GM12878 (cell line): ENCODE results near the gene IL34. TPM values are rescaled to one million over a fixed set of nuclear protein-coding genes. Genes with fewer than 3 reads are reported as not detected.
"Not testable (repeated sequence)": the region's sequence is repeated elsewhere in the genome, so short reads cannot be mapped to it uniquely, and the experiment has no call there.

Experiments
- ATAC-seq: fragments of 200-7000 bp; cut with Tn5 transposase; 3 replicates; pipeline ENCODE4 v1.9.1; 2020; ENCODE audit warnings: mild to moderate bottlenecking, moderate library complexity
- BruUV-seq: library from RNA; stranded (reverse); fragments of 400-500 nt; replicated peaks from 2 replicates; lab custom pipeline; 2021; lab: Mats Ljungman, UMichigan
- CTCF ChIA-PET: fragments of 300-600 bp; sonication (Branson Sonifier 250); formaldehyde crosslinking; extraction: SDS; loops from one replicate; lab custom pipeline; 2021; ENCODE audit warnings: inconsistent platforms; lab: Yijun Ruan, JAX
- POLR2A ChIA-PET: fragments of 350-600 bp; formaldehyde crosslinking; extraction: SDS; loops from one replicate; lab custom pipeline; 2021; ENCODE audit warnings: inconsistent platforms; lab: Charles Lee
- RAD21 ChIA-PET: fragments of 300-600 bp; sonication (Branson Sonifier 250); formaldehyde crosslinking; loops from one replicate; lab custom pipeline; 2023; ENCODE audit warnings: antibody characterized with exemption; ENCODE audit not compliant: unreplicated experiment; lab: Charles Lee
- SMC1A ChIA-PET: fragments of 300-600 bp; sonication (Branson Sonifier 250); formaldehyde crosslinking; loops from one replicate; lab custom pipeline; 2023; ENCODE audit not compliant: unreplicated experiment, uncharacterized antibody; lab: Charles Lee
- DNase-seq: peaks from one replicate; pipeline ENCODE4 v3.0.0-alpha.2; 2011; ENCODE audit warnings: low read depth, low spot score
- FAIRE-seq: peaks from 3 replicates; lab custom pipeline; 2011; peaks lifted over from hg19 to GRCh38; lab: Jason Lieb, UNC
- H2AFZ ChIP-seq: 2 replicates; pipeline ENCODE4 v1.6.0; 2011; ENCODE audit warnings: low read depth, low read length, control low read depth; ENCODE audit not compliant: control insufficient read depth
- H3K27ac ChIP-seq: 2 replicates; pipeline ENCODE4 v1.5.1; 2011; ENCODE audit warnings: control low read depth; ENCODE audit not compliant: control insufficient read depth, insufficient read depth
- H3K27me3 ChIP-seq, 2 experiments: replicated peaks in 1 of 2; 2 replicates each; pipeline versions ENCODE4 v1.6.0 to v1.6.1; 2011; ENCODE audit warnings: low read length in 1 of 2; ENCODE audit not compliant: control insufficient read depth in 2 of 2, insufficient read depth in 2 of 2
- H3K36me3 ChIP-seq, 2 experiments: 2 replicates each; pipeline ENCODE4 v1.5.1; 2011; ENCODE audit warnings: low read length in 1 of 2; ENCODE audit not compliant: control insufficient read depth in 2 of 2, insufficient read depth in 2 of 2
- H3K4me1 ChIP-seq: 2 replicates; pipeline ENCODE4 v1.6.1; 2011; ENCODE audit warnings: mild to moderate bottlenecking, low read length, moderate library complexity, mixed read lengths; ENCODE audit not compliant: control insufficient read depth, insufficient read depth
- H3K4me2 ChIP-seq: 2 replicates; pipeline ENCODE4 v1.6.0; 2011; ENCODE audit warnings: control low read depth; ENCODE audit not compliant: control insufficient read depth, insufficient read depth
- H3K4me3 ChIP-seq: fragments of 200-600 bp; sonication (generic); 2 replicates; pipeline ENCODE4 v1.5.1; 2016
- H3K79me2 ChIP-seq: 2 replicates; pipeline ENCODE4 v1.6.0; 2011; ENCODE audit warnings: low read length; ENCODE audit not compliant: control insufficient read depth, insufficient read depth
- H3K9ac ChIP-seq: 2 replicates; pipeline ENCODE4 v1.8.0; 2011; ENCODE audit warnings: low read length, control low read depth, mixed read lengths; ENCODE audit not compliant: control insufficient read depth, insufficient read depth
- H3K9me3 ChIP-seq: replicated peaks from 3 replicates; pipeline ENCODE4 v1.5.1; 2011; ENCODE audit warnings: mild to moderate bottlenecking, low read length; ENCODE audit not compliant: control insufficient read depth, insufficient read depth
- H4K20me1 ChIP-seq: 2 replicates; pipeline ENCODE4 v1.6.0; 2011; ENCODE audit not compliant: control insufficient read depth, insufficient read depth
- NFYA ChIP-seq: IDR thresholded peaks from 2 replicates; pipeline ENCODE4 v1.6.1; 2011; ENCODE audit warnings: low read depth, mild to moderate bottlenecking, low read length, improper control_type of control experiment, borderline replicate concordance
- ZNF622 ChIP-seq: fragments of 450-650 bp; IDR thresholded peaks from 2 replicates; pipeline ENCODE4 v1.6.1; 2017; ENCODE audit warnings: mild to moderate bottlenecking, inconsistent platforms
- WGBS: methylation state at CpG from one replicate; pipeline ENCODE4 v1.1.6; 2016; ENCODE audit warnings: low lambda C conversion rate; ENCODE audit not compliant: insufficient replicate concordance, insufficient coverage; ENCODE audit errors: missing lambda C conversion rate; 5-methylcytosine and 5-hydroxymethylcytosine counted together
- in situ Hi-C: fragments of 300-500 bp; cut with MboI; formaldehyde crosslinking; loops from 9 replicates; pipeline ENCODE4 v1.14.3; 2018; ENCODE audit warnings: mixed read lengths
- intact Hi-C: fragments of 100-400 bp; cut with micrococcal nuclease; formaldehyde crosslinking; loops from one replicate; pipeline ENCODE4 v1.14.2; 2022; ENCODE audit not compliant: unreplicated experiment
- polyA plus RNA-seq, 11 experiments: library from polyadenylated mRNA; depleted of rRNA in 4 of 11; unstranded in 6 of 11; stranded (reverse) in 5 of 11; fragments of >200 nt; fragmentation: Nextera tagmentation in 4 of 11; fragmentation: Illumina TruSeq in 1 of 11; extraction: Ambion mirVana in 4 of 11; extraction: Trizol in 1 of 11; gene quantifications; 1 replicate in 1 of 11; 2 replicates in 10 of 11; pipeline versions ENCODE4 v1.2.1 to v1.2.3, GENCODE V29; 2011 to 2016; ENCODE audit warnings: inconsistent platforms in 2 of 11, missing spikeins in 2 of 11, low read depth in 1 of 11
- total RNA-seq, 4 experiments: library from RNA; depleted of rRNA in 3 of 4; stranded (reverse); fragments of >200 nt in 3 of 4; fragmentation: Illumina TruSeq in 1 of 4; extraction: Trizol in 1 of 4; gene quantifications; 2 replicates each; pipeline versions ENCODE4 v1.2.1 to v1.2.3, GENCODE V29; 2013 to 2021

Gene IL34
- total and polyA plus RNA-seq, 10 of the 15 experiments (the other 5 are each of a cell fraction or from before 2014, with no cell fraction given) = 0.27 to 0.40 TPM; not detected in 8

DNA sequence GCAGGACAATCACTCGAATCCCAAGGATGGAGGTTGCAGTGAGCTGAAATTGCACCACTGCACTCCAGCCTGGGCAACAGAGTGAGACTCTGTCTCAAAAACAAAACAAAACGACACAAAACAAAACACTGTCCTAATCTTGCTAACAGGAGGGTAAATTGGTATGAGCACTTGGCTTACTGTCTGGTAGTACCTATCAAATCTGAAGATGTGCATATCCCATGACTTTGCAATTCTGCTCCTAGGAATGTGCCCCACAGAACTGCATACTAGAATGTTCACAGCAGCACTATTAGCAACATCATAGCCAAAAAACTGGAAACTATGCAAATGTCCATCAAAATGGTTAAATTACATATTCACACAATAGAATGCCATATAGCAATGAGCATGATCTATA lies 23.8 kb downstream of the IL34 start:
- RAD21 ChIA-PET = no interaction called here
- TF ChIP-seq ZNF622 (no peak), NFYA (no peak)
- TF ChIP-seq, all 136 proteins: peak for 0
- DNase-seq (no peak), FAIRE-seq (no peak), ATAC-seq (no peak)
- no peaks in the 10 kb centered on the region; a peak in 1 of 4 replicates for H3K27me3 ChIP-seq
- H3K9ac ChIP-seq = no peak overlapping the region
- ChIA-PET POLR2A (no interaction called here), CTCF (no interaction called here), SMC1A (no interaction called here)
- no TSS peak for BruUV-seq
- H3K4me1 ChIP-seq = no peaks in the 10 kb centered on the region
- H3K79me2 ChIP-seq = no peaks in the 10 kb centered on the region
- WGBS = 4% methylated on average over 2 of the region's 2 CpGs
- no peak overlapping the region for H3K4me2 ChIP-seq
- intact Hi-C loops (no loop called here), in situ Hi-C loops (no loop called here)
- no peaks in the 10 kb centered on the region for H3K36me3 ChIP-seq
- no peak overlapping the region for H3K4me3 ChIP-seq
- no peaks in the 10 kb centered on the region for H4K20me1 ChIP-seq
- no peak overlapping the region for H3K27ac ChIP-seq
- H3K9me3 ChIP-seq = no peaks in the 10 kb centered on the region
- no peak overlapping the region for H2AFZ ChIP-seq

DNA sequence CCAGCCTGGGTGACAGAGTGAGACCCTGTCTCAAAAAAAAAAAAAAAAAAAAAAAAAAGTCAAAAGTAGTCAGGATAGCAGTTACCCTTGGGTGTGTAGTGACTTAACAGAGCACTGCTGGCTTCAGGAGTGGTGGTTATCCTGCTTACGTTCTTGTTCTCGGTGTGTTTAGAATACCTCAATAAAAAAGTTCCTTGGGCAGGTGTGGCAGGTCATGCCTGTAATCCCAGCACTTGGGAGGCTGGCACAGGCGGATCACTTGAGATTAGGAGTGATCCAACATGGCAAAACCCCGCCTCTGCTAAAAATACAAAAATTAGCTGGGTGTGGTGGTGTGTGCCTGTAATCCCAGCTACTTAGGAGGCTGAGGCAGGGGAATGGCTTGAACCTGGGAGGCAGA lies 24.6 kb downstream of the IL34 start:
- H3K9me3 ChIP-seq, DNase-seq, H3K4me2 ChIP-seq, H2AFZ ChIP-seq, SMC1A ChIA-PET, in situ Hi-C loops, H3K4me1 ChIP-seq, CTCF ChIA-PET, H3K79me2 ChIP-seq, H3K27ac ChIP-seq, H3K4me3 ChIP-seq, H4K20me1 ChIP-seq, BruUV-seq, ATAC-seq, H3K36me3 ChIP-seq, intact Hi-C loops, POLR2A ChIA-PET, H3K27me3 ChIP-seq, H3K9ac ChIP-seq, FAIRE-seq: not testable (repeated sequence)
- RAD21 ChIA-PET = interaction anchor here (0.7 kb wide), 1 partner anchor 1347 kb away, joined by 3 read pairs; no protein-coding TSS in a partner anchor
- WGBS = 49% methylated on average over 4 of the region's 4 CpGs
